SJSA1 (cell line): ENCODE results near the gene LYRM2. TPM values are rescaled to one million over a fixed set of nuclear protein-coding genes. Genes with fewer than 3 reads are reported as not detected.

Experiments used
- DNase-seq, 2 experiments: peaks; one replicate each; pipeline ENCODE4 v3.0.0-alpha.2; 2015 to 2020; ENCODE audit warnings: low spot score in 2 of 2, low read depth in 1 of 2
- H3K27ac ChIP-seq: fragments of 250-450 bp; sonication (Bioruptor Pico); 2 replicates; pipeline ENCODE4 v1.5.1; 2020; ENCODE audit warnings: mild to moderate bottlenecking, moderate library complexity
- H3K27me3 ChIP-seq: fragments of 250-450 bp; sonication (Bioruptor Pico); replicated peaks from 2 replicates; pipeline ENCODE4 v1.5.1; 2020; ENCODE audit warnings: mild to moderate bottlenecking, moderate library complexity
- H3K36me3 ChIP-seq: fragments of 250-450 bp; sonication (Bioruptor Pico); 2 replicates; pipeline ENCODE4 v1.5.1; 2020; ENCODE audit warnings: mild to moderate bottlenecking
- H3K4me1 ChIP-seq: fragments of 250-450 bp; sonication (Bioruptor Pico); replicated peaks from 2 replicates; pipeline ENCODE4 v1.6.1; 2021; ENCODE audit warnings: mild to moderate bottlenecking
- H3K4me3 ChIP-seq: fragments of 250-450 bp; sonication (Bioruptor Pico); 2 replicates; pipeline ENCODE4 v1.5.1; 2020; ENCODE audit warnings: mild to moderate bottlenecking
- H3K9me3 ChIP-seq: fragments of 250-450 bp; sonication (Bioruptor Pico); replicated peaks from 2 replicates; pipeline ENCODE4 v1.5.1; 2020; ENCODE audit warnings: mild to moderate bottlenecking
- total RNA-seq: library from RNA; depleted of rRNA; stranded (reverse); fragments of >200 nt; shearing (Covaris generic); gene quantifications from 2 replicates; pipeline ENCODE4 v1.2.3, GENCODE V29; 2014

The LYRM2 gene
- total RNA-seq, 1 experiment from 2014 or later = 38.8 TPM

DNA sequence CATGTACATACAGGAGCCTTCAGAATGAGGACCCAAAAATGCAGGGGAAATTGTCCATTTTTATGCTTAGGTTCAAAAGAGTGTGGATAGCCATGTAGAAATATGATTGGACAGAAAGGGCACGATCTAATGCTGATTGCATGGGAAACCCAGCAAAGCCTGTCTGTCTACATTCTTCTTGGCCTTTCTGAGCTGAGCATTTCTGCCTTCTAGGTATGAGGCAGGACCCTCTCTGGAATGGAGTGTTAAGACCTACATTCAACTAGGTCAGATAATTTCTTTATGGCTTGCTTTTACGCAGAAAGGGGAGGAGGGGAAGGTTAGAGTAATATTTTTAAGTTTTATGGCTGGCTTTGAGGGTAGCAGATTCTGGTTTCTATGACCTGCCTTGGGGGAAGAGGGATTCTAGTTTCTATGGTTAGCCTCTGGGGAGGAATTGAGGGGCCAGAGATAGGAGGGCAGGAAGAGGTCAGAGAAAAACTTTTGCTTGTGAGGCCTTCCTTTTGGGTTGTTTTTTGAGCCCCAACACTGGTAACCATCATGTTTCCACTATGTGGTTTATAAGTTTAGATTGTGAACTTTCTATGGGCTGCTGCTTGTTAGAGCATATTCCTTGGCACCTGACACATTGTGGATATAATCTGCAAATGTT lies 63.5 kb downstream of the LYRM2 start:
- H3K9me3 ChIP-seq = no peaks in the 10 kb centered on the region
- H3K4me1 ChIP-seq = no peaks in the 10 kb centered on the region
- H3K27ac ChIP-seq = no peak overlapping the region
- no peak overlapping the region for H3K4me3 ChIP-seq
- no peaks in the 10 kb centered on the region for H3K36me3 ChIP-seq
- H3K27me3 ChIP-seq = no peaks in the 10 kb centered on the region
- no peak for DNase-seq

DNA sequence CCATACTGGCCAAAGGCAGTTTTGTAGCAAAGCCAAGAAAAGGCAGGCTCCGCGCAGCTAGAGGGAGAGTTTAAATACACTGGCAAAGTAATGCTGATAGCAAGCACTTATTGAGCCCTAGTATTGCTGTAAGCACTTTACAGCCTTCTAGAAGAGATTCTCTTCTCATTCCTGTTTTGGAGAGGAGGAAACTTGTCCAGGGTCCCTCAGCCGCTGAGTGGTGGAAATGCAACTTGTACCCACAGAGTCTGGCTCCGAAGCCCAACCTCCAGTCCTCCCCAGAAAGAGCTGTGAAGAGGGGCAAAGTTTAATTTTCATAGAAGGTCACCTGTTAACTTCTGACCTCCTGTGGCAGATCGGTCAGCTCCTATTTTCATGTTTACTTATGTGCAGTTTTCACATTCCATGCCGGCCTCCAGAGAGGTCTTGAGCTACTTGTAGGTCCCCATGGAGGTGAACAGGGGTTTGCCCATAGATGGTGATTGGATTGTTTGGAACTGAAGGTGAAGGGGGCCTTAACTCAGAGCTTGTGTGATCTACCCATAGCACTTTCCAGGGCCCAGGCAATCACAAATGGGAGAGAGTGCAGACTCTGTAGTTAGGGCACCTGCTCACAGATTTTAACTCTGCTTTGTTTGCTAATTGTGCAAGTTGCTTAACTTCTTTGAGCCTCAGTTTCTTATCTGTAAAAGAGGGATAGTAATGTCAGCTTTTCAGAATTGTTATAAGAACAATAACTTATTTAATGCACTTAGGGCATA lies 70.7 kb downstream of the LYRM2 start:
- Histone ChIP-seq H3K4me3 (no peak overlapping the region), H3K27me3 (peaks cover 13% of the 10 kb centered on the region), H3K27ac (no peak overlapping the region), H3K9me3 (no peaks in the 10 kb centered on the region), H3K4me1 (no peaks in the 10 kb centered on the region), H3K36me3 (no peaks in the 10 kb centered on the region)
- DNase-seq = no peak

DNA sequence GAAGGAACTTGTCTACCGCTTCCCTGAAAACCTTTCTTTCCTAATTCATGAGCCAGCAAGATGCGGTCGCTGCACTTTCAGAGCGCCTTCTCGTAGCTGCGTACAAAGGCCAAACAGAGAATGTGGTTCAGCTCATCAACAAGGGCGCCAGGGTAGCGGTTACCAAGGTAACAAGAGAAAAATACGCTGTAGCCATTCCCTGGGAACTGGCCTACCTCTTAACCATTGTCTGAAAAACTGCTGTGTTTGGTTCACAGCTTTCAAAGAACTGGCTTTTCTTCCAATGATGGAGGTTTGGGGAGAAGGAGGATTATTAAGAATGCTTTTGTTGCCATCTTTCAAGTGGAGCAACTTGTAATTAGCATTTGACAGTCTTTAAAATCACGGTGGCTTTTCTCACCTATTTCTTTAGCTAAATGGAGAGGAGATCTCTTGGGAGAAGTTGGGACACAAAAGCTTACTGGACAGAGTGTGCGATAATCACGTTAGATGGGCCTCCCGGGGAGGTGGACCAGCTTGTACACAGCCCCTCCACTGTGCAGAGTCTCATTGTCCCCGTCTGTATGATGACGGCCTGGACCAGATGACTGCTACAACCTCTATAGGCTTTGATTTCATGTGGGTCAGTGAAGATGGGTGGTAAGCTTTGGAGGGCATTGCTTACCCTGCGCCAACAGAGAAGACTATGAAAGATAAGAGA lies 71.5 kb downstream of the LYRM2 start:
- peaks cover 15% of the 10 kb centered on the region for H3K27me3 ChIP-seq
- H3K27ac ChIP-seq = no peak overlapping the region
- no peaks in the 10 kb centered on the region for H3K36me3 ChIP-seq
- no peaks in the 10 kb centered on the region for H3K4me1 ChIP-seq
- H3K9me3 ChIP-seq = no peaks in the 10 kb centered on the region
- H3K4me3 ChIP-seq = no peak overlapping the region
- no peak for DNase-seq

DNA sequence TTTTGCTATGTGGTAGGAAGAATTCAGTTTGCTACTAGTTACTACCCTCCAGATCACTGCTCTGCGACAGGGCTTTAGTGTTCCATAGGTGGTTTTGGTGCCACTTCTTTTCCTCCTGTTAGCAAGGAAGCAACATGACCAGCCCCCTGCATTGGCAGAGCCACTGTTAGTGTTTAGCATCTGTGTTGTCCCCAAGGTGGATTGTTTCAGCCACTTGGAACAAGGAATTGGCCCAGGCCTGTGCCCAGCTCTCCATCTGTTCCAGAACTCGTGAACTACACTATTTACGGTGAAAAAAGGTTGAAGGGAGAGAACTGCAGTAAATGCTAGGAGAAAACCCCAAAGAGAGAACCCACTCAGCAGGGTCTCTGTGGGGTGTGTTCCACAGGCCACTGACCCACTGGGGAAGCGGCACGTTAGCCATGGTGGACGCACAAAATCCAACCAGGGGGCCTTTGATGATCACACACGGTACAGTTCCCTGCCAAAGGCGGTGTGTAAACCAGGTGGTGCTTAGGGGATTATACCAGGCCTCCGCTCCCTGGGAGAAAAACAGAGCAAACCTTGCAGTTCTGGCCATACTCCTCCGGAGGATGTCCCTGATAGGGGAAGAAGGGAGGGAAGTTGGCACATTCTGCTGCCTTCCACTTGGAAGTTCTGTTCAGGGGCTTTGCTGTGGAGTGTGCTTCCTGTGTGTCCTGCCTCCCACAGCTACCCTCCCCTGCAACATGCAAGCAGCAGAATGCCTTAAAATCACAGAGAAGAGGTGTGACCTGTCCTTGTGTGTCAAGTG lies 72.3 kb downstream of the LYRM2 start:
- no peaks in the 10 kb centered on the region for H3K4me1 ChIP-seq
- H3K9me3 ChIP-seq = no peaks in the 10 kb centered on the region
- H3K4me3 ChIP-seq = no peak overlapping the region
- peaks cover 20% of the 10 kb centered on the region for H3K27me3 ChIP-seq
- no peak for DNase-seq
- no peaks in the 10 kb centered on the region for H3K36me3 ChIP-seq
- H3K27ac ChIP-seq = no peak overlapping the region

DNA sequence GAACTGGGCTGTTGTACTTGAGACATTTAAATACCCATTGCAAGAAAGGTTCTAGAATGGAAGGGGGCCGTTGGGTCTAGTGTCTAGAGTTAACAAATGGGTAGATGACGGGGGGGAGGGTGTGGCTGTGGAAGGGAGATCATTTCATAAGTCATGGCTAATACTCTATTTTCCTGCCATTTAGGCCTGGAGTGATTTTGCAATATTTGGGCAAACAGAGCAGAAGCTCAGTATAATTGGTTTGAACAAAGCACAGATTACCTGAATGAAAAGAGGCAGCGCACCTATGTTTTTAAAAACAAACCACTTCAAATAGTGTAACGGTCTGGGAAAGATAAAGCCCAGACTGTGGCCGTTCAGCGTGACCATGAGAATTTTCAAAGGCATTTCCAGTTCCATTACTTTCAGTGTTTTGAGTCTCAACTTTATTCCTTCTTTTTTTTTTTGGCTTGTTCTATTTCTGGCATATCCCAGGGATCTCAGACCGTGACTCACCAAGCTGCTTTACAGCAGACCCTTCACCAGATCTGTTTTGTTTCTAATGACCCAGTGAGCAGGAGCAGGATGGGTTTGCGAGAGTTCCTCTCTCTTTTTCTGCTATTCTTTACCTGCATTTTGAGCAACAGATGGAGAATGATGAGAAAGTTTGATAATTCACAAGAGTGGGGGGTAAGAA lies 73.7 kb downstream of the LYRM2 start:
- Histone ChIP-seq H3K27me3 (peaks cover 20% of the 10 kb centered on the region), H3K36me3 (no peaks in the 10 kb centered on the region), H3K9me3 (no peaks in the 10 kb centered on the region), H3K4me3 (no peak overlapping the region), H3K27ac (no peak overlapping the region), H3K4me1 (no peaks in the 10 kb centered on the region)
- DNase-seq = no peak

DNA sequence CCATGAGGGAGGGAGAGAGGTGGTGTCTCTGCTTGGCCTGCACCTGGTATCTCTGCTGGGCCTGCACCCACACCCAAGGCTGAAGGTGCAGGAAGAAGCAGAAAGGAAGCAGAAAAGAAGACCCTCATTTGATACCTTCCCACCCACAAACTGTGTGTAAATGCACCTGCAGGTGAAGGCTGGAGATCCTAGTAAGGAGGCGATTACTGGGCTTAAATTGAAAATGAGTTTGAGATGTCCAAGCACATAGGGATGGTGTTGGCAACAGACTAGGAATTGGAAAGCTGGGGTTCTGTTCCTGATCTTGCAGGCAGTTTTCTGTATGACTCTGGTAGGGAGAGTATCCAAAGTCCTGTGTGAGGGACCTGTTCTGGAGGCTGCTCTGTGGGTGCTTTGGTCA lies 74.7 kb downstream of the LYRM2 start:
- Histone ChIP-seq H3K27ac (no peak overlapping the region), H3K36me3 (no peaks in the 10 kb centered on the region), H3K9me3 (no peaks in the 10 kb centered on the region), H3K4me3 (no peak overlapping the region), H3K27me3 (peaks cover 22% of the 10 kb centered on the region), H3K4me1 (no peaks in the 10 kb centered on the region)
- DNase-seq = no peak

DNA sequence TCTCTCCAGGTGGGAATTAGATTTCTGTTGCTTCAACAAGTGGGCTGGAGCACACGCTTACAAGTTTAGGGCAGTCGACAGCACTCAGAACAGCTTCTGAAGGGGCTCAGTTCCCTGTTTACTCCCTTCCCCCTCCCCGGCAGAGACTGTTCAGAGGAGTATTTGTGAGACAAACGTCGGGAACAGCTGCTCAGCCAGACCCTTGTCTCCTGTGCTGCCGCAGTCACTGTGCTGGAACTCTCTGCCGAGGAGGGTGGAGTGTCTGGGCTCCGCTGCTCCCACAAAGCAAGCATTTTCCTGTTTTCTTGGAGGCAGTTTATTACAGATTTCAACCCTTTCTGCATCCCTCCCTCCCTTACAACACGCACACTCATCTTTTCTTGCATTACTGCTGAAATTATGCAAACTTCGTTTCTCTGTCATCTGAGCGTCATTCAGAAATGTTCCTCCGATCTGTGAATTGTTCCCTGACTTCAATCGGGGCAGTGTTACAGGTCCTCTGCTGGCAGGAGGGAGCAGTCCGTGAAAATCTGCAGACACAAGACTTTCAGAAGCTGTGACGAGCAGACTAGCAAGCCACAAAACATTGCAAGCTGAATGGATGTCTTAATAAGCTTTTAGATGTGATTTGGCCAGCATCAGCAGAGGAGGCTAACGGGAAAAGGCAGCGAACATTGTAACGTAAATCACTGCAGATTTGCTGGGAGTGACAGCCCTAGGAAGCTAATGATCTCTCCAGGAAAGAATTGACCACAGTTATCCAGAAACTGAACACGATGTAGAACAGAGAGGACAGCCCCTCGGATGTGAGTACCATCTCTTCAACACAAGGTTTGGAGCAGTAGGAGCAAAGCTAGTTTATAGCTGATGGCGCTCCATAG lies 76.2 kb downstream of the LYRM2 start:
- Histone ChIP-seq H3K27me3 (peaks cover 20% of the 10 kb centered on the region), H3K9me3 (no peaks in the 10 kb centered on the region), H3K4me3 (no peak overlapping the region), H3K27ac (no peak overlapping the region), H3K4me1 (no peaks in the 10 kb centered on the region), H3K36me3 (no peaks in the 10 kb centered on the region)
- no peak for DNase-seq

DNA sequence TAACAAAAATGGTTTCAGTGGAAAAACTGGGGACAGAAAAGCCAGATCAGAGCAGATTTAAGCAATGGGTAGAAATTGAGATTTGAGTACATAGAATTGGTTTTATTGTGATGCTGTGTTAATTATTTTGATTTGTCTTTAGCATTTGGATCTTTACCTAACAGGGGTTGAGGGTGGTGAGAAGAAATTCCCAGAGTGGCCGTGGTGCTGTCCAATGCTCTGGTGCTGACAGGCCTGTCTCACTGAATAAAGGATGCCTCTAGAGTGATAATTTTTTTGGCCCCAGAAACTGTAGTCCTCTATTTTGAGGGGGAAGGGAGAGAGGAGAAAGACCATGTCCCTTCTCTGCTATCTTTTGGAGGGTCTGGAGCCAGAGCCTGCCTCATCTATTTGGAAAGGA lies 79.1 kb downstream of the LYRM2 start:
- peaks cover 20% of the 10 kb centered on the region for H3K27me3 ChIP-seq
- no peaks in the 10 kb centered on the region for H3K36me3 ChIP-seq
- no peak for DNase-seq
- no peaks in the 10 kb centered on the region for H3K9me3 ChIP-seq
- no peak overlapping the region for H3K27ac ChIP-seq
- H3K4me3 ChIP-seq = no peak overlapping the region
- H3K4me1 ChIP-seq = no peaks in the 10 kb centered on the region

DNA sequence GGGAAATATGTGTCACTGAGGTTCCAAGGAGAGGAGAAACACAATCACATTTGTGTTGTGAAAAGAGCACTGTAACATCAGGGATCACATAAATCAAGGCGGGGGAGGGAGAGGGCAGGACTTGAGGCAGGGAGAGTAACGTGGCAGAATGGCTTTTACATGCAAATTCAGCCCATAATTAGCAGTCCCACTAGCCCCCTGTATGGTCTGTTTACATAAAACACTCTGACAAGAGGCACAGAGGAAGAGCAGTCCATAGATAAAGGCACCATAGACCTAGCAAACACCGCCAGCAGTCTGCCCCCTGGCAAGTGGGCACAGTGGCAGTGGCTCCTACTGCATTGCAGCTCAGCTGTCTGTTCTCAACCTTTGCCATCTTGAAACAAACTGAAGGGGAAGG lies 82.7 kb downstream of the LYRM2 start:
- Histone ChIP-seq H3K4me3 (no peak overlapping the region), H3K27ac (no peak overlapping the region), H3K36me3 (no peaks in the 10 kb centered on the region), H3K9me3 (no peaks in the 10 kb centered on the region), H3K27me3 (0 out of 2 replicates have a peak, but pooled peaks cover 7% of the 10 kb centered on the region), H3K4me1 (no peaks in the 10 kb centered on the region)
- no peak for DNase-seq

DNA sequence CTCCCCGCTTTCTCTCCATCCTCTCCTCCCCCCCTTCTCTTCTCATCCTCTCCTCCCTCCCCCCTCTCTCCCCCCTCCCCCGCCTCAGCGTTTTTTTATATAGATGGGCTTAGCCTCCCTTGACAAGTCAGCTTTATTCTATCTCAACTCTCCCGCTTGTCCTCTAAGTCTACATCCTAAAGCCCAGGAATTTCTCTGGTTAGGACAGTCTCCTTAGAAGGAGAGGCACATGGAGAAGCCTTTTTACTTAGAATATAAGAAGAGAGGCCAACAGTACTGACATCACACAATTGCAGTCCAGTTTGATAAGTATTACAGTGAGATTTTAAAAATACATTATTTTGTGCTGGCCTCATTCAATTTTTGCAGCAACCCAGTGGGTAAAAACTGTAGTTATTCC lies 83.5 kb downstream of the LYRM2 start:
- Histone ChIP-seq H3K4me3 (no peak overlapping the region), H3K36me3 (no peaks in the 10 kb centered on the region), H3K27me3 (0 out of 2 replicates have a peak, but pooled peaks cover 7% of the 10 kb centered on the region), H3K9me3 (no peaks in the 10 kb centered on the region), H3K27ac (no peak overlapping the region), H3K4me1 (no peaks in the 10 kb centered on the region)
- no peak for DNase-seq

DNA sequence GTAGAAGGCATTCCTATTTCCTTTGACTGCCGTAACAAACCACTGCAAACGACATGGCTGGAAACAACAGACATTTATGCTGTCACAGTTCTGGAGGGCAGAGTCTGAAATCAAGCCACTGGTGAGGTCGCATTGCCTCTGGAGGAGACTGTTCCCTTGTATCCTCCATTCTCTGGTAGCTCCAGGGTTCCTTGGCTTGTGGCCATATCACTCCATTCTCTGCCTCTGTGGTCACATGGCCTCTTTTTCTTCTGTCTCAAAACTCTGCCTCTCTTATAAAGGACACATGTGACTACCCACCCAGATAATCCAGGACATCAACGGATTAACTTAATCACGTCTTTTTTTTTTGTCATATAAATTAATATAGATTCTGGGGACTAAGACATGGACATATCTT lies 84.4 kb downstream of the LYRM2 start:
- H3K27ac ChIP-seq = no peak overlapping the region
- H3K4me1 ChIP-seq = no peaks in the 10 kb centered on the region
- no peak overlapping the region for H3K4me3 ChIP-seq
- no peaks in the 10 kb centered on the region for H3K36me3 ChIP-seq
- H3K27me3 ChIP-seq = 0 out of 2 replicates have a peak, but pooled peaks cover 4% of the 10 kb centered on the region
- H3K9me3 ChIP-seq = no peaks in the 10 kb centered on the region
- DNase-seq = no peak

DNA sequence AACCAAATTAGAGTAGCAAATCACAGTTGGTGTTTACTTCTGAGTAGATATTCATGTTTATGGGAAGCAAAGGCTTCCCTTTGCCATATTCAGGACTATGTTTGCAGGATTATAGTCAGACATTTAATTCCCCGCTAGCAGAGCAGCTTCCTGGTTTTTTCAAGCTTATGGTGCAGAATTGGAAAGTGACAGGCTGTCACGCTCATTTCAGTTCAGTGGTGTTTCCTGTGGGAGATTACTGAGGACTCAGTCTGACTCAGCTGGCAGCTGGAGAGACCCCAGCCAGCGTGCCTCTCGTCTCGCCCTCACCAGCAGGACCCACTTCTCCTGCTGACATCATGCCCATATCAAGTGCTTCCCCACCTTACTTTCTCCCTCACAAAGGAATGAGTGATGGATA lies 85.1 kb downstream of the LYRM2 start:
- DNase-seq = no peak
- no peaks in the 10 kb centered on the region for H3K4me1 ChIP-seq
- H3K4me3 ChIP-seq = no peak overlapping the region
- H3K36me3 ChIP-seq = no peaks in the 10 kb centered on the region
- H3K27ac ChIP-seq = no peak overlapping the region
- H3K27me3 ChIP-seq = 0 out of 2 replicates have a peak, but pooled peaks cover 7% of the 10 kb centered on the region
- no peaks in the 10 kb centered on the region for H3K9me3 ChIP-seq
